HG02943 (cell line): Measurements from ENCODE around the gene TEDC2.

Experiments
- ATAC-seq: cut with Tn5 transposase; IDR thresholded peaks from one replicate; pipeline ENCODE4 v1.9.1; 2021; ENCODE audit warnings: mild to moderate bottlenecking, low read depth, moderate library complexity; ENCODE audit not compliant: unreplicated experiment

The TEDC2 gene

GRCh38 chr16:2490190-2491105, 30.5 kb downstream of the TEDC2 start:
- ATAC-seq: no peak

GRCh38 chr16:2492292-2492691, 32.4 kb downstream of the TEDC2 start:
- no peak for ATAC-seq

GRCh38 chr16:2493605-2494004, 33.7 kb downstream of the TEDC2 start:
- ATAC-seq: no peak

DNA sequence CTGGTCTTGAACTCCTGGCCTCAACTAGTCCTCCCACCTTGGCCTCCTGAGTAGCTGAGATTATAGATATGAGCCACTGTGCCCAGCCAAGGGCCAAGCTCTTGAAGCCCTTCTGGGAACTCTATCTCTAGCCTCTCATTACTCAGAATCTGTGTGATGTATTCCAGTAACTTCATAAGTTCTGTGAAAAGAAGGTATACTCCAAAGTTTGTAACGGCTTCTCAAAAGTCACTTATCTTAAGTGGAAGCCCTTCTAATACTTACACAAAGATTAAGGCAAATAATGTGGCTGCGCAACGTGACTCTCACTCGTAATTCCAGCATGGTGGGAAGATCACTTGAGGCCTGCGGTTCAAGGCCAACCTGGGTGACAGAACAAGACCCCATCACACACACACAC, 34.7 kb downstream of the TEDC2 start:
- no peak for ATAC-seq

- ATAC-seq: no peak
These were observed 35.1 kb downstream of the TEDC2 start for GRCh38 chr16:2495041-2495440.

DNA sequence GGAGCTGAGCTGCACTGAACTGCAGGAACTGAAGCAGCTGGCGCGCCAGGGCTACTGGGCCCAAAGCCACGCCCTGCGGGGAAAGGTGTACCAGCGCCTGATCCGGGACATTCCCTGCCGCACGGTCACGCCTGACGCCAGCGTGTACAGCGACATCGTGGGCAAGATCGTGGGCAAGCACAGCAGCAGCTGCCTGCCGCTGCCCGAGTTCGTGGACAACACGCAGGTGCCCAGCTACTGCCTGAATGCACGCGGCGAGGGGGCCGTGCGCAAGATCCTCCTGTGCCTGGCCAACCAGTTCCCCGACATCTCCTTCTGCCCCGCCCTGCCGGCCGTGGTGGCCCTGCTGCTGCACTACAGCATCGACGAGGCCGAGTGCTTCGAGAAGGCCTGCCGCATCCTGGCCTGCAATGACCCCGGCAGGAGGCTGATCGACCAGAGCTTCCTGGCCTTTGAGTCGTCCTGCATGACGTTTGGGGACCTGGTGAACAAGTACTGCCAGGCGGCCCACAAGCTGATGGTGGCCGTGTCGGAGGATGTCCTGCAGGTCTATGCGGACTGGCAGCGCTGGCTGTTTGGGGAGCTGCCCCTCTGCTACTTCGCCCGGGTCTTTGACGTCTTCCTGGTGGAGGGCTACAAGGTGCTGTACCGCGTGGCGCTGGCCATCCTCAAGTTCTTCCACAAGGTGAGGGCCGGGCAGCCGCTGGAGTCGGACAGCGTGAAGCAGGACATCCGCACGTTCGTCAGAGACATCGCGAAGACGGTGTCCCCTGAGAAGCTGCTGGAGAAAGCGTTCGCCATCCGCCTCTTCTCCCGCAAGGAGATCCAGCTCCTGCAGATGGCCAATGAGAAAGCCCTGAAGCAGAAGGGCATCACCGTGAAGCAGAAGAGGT, 36.6 kb downstream of the TEDC2 start:
- no peak for ATAC-seq

DNA sequence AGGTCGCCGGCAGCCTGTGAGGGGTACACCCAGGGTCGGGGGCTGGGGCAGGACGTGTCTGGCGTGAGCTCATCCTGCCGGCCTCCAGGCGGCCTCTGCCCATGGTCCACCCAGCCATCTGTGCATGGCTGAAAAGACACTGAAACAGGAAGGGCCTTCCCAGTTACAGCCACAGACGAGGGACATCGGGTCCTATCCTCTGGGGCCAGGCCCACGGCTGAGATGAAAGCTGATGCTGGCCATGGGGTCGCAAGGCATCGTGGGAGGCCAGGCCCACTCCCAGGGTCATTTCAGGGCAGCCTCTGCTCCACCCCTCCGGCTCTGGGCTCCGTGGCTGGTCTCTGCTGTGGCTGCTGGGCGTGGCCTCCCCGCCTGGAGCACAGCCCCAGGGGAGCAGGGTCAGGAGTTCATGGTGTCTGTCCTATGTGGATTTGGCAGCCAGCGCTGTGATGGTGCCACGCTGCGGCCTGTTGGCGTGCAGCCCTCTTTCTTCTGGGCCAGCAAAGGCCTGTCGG, 37.3 kb downstream of the TEDC2 start:
- ATAC-seq: no peak

DNA sequence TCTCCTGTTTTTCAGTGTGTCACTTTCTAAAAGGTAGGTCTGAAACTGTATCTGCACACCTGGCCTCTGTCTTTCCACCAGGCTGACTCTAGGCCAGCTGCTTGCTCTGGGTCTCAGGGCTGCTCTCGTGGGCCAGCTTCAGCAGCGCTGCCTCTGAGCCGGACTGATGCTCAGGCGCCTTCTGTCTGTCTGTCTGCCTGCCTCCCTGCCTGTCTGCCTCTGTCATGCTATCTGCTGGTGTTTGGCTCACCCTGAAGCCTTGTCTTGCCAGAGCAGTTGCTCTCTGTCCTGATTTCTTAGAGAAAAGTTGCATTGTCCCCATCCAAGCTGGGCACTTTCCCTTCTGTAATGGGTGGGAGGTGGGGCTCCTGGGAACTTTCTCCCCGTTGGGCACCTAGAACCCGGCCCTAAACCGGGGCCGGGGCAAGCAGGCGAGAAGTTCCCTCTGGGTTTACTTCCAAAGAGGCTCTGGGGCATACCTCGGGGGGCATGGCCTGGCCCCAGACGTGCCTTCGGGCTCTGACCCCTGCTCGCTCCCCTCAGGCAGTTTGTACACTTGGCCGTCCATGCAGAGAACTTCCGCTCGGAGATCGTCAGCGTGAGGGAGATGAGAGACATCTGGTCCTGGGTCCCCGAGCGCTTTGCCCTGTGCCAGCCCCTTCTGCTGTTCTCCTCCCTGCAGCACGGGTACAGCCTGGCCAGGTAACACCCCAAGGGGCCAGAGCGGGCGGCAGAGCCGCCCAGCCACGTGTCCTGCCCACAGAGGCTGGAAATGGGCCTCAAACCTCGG, 38.0 kb downstream of the TEDC2 start:
- ATAC-seq: no peak

DNA sequence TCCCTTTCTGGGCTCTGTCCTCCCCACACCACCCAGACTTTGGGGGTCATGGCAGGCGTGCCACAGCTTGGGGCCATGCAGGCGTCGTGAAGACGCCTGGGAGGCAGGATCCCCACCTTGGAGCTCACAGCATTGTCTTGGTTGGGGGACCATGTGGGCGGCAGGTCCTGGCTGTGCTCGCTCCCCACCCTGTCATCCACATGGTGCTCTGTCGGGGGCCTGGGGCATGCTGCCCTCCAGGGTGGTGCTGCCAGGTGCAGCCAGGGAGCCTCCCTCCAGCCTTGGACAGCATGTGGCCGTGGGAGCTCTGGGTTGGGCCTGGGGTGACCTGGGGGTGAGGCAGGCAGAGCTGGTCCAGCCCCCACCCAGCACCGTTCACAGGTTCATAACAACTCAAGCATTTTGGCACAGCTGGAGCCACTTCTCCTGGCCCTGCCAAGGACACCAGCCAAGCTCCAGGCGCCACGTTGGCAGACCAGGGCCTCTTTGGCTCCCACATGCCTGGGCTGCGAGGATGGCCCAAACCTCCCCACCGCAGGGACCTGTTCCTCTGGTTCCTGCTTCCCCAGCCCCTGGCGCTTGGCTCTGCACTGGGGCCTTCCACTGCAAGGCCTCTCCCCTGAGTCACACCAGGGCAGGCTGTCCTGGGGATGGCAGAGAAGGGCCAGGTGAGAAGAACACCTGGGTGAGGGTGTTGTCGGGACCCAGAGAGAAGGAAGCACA, 38.8 kb downstream of the TEDC2 start:
- no peak for ATAC-seq

DNA sequence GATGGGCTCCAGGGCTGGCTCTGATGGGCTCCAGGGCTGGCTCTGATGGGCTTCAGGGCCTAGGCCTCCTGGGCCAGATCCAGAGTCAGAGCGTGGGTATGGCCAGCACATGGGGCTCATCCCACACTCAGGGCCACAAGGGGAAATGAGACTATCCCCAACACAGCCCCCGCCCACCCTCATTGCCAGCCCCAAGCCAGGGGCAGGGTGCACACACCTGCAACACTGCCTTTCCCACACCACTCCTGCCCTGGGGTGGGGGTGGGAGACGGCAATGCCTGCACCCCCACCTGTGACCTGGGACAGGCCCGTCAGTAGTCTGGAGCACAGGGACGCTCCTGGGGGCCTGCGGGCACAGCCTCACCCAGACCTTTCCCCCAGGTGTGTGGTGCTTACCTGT, 39.5 kb downstream of the TEDC2 start:
- no peak for ATAC-seq

- ATAC-seq: no peak
These were observed 40.1 kb downstream of the TEDC2 start for GRCh38 chr16:2499890-2500429.

DNA sequence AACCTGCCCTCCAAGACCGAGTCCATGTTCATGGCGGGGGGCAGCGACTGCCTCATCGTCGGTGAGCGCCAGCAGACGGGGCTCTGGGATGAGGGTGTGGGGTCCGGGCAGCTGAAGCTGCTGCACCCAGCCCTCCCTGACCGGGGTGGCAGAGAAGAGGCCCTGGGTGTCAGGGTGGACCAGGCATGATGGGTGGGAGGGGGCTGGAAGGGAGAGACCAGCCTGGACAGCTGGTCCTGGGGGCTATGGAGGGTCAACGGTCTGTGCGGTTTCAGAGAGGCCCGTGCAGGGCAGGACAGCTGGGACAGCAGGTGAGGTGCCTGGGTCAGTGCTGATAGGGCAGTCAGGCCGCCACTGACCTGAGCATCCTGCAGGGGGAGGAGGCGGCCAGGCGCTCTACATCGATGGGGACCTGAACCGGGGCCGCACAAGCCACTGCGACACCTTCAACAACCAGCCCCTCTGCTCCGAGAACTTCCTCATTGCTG, 40.6 kb downstream of the TEDC2 start:
- no peak for ATAC-seq

DNA sequence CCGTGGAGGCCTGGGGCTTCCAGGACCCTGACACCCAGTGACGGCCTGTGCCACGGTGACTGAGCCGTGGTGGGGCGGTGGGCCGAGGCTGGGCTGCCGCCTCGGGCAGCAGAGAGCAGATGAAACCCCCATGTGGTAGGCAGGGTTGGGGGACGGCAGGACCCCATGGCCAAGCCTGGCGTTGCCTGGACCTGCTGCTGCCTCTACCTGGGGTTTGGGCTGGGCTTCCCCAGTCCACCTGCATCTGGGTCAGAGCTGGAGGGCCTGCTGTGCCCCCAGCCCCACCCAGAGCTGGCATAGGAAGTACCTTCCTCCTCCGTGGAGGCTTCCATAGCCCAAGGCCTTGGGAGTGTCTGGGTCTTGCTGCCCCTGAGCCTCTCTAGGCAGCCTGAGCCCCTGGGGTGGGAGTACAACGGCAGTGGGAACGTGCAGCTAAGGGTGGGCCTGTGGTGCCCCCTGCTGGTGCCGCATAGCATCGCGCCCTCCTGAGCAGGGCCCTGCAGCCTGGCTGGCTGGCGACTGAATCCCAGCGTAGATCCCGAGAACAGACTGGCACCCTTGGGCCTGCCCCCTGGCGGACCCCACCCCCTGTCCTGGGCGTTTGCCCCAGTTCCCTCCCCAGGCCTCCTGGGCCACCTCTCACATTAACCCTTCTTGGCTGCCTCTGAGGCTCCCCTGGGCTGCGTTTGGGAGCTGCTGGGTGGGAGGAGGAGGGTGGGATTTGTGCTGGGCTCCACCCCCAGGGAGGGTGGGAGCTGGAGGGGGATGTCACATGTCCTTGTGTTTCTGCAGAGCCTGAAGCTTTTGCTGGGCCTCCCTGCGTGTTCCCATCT, 41.2 kb downstream of the TEDC2 start:
- ATAC-seq: no peak

- no peak for ATAC-seq
These were observed 42.3 kb downstream of the TEDC2 start for GRCh38 chr16:2501946-2502895.

GRCh38 chr16:2505695-2506094, 45.8 kb downstream of the TEDC2 start:
- ATAC-seq: no peak

GRCh38 chr16:2507052-2507659, 47.2 kb downstream of the TEDC2 start:
- ATAC-seq: no peak

DNA sequence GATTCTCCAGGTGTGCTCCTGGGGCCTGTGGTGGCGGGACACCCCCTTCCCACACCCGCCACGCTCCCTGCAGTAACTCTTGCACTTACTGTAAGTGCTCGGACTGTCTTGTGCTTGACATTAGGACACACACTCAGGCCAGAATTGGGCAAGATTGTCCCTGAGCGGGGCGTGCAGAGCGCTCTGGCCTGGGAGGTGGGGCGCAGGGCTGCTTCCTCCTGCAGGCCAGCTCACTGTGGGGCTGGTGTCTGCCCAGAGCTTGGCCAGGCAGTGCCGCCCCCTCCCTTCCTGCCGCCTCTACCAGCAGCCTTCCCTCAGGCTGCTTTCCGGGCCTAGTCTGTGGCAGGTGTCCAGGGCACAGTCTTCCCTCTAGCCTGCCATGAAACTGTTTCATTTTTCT, 47.8 kb downstream of the TEDC2 start:
- no peak for ATAC-seq
